ENCODE data around the gene PNPLA5.

PNPLA5 gene

DNA sequence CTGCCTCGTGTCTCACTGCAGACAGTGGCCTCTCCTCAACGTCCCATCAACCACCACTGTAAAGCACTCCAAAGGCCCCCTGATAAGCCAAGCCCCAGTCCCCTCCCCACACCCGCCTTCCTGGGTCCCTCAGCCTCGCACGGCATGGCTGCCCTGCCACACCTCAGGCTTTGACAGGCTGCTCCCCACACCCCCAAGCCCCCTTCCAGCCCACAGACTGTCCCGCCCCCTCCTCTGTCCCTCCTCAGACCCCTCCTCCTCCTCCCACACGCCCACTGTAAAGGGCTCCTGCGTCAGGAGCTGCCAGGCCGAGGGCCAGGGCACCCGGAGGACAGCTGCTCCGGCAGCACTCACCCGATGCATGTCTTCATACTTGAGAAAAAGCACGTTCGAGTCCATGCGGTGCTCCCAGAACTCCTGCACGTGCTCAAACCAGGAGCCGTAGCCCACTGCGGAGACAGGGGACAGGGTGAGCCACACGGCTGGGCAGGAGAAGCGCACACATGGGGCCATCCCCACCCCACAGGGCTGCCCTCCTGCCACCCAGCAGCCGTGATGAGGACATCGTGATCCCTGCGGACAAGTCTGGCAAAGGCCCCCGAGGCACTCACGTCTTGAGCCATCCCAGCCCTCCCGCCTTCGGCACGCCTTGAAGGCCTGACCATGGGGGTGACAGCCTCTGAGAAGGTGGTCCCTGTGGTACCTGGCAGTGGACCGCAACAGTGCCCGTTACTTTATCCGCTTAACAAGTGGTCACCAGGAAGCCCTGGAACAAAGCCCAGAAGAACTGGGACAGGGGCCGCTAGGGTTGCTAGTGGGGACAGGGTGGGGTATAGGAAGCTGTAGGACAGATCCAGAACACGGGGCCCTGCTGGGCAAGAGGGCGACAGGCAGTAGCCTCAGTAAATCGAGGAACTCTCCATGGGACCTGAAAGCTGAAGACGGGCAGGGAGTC is 58.2 kb downstream of the PNPLA5 start:
- no peak overlapping the region for H3K4me3 ChIP-seq (replicated peaks; ENCODE audit: insufficient read depth, low read length)
- DNase-seq (ENCODE audit: low read depth in 1 of 2, low spot score in 1 of 2) = no peak
- TF ChIP-seq, protein P1, sequence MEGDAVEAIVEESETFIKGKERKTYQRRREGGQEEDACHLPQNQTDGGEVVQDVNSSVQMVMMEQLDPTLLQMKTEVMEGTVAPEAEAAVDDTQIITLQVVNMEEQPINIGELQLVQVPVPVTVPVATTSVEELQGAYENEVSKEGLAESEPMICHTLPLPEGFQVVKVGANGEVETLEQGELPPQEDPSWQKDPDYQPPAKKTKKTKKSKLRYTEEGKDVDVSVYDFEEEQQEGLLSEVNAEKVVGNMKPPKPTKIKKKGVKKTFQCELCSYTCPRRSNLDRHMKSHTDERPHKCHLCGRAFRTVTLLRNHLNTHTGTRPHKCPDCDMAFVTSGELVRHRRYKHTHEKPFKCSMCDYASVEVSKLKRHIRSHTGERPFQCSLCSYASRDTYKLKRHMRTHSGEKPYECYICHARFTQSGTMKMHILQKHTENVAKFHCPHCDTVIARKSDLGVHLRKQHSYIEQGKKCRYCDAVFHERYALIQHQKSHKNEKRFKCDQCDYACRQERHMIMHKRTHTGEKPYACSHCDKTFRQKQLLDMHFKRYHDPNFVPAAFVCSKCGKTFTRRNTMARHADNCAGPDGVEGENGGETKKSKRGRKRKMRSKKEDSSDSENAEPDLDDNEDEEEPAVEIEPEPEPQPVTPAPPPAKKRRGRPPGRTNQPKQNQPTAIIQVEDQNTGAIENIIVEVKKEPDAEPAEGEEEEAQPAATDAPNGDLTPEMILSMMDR (IDR thresholded peaks at IDR 0.05; ENCODE audit: insufficient read depth, low read length) = no peak
- TF ChIP-seq POLR2AphosphoS5 (IDR thresholded peaks at IDR 0.05; ENCODE audit: low read depth) = no peak
- no peak for TF ChIP-seq GABPA (IDR thresholded peaks at IDR 0.05; ENCODE audit: low read depth)
- TF ChIP-seq SPI1 (IDR thresholded peaks at IDR 0.05; ENCODE audit: borderline replicate concordance, low read depth) = no peak
- no peak for TF ChIP-seq REST (IDR thresholded peaks at IDR 0.05; ENCODE audit: insufficient replicate concordance, low read depth)
- peaks cover 11% of the 10 kb centered on the region for H3K27me3 ChIP-seq (ENCODE audit: insufficient read depth, poor library complexity, severe bottlenecking)
- no peak overlapping the region for H3K27ac ChIP-seq (replicated peaks)

DNA sequence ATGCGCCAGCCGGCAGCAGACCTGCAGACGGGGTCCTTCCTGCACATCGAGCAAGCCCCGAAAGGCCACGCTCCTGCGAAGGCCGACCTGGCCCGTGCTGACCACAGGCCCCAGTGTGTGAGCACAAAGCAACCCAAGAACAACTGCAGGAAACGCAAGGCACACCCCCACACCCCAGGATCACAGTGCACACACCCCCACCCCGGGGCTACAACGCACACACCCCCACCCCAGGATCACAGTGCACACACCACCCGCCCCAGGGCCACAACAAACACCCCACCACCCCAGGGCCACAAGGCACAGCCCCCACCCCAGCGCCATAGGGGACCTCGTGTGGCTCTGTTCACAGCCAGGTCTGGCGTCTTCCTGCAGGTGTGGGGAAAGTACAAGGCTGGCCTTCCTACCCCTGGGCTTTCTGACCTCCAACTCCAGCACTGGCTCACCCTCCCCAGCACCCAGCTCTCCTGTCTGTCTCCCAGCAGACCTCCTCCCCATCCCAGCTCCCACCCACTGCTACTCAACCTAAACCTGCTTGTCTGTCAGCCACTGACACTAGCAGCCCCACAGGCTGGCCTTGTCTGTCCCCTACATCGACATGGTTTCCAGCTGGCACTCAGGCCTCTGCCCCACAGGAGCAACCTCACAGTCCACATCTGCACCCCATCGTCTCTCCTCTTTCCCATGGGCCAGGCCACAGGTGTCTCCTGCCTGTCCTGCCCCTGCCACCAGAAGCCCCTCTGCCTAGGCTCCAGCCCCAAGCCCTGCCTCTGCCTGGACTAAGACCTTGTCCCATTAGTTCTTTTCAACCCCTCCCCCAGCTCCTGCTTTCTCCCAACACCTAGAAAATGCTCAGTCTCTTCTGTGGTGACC is 59.2 kb downstream of the PNPLA5 start:
- TF ChIP-seq GABPA (IDR thresholded peaks at IDR 0.05; ENCODE audit: low read depth) (no peak), SPI1 (IDR thresholded peaks at IDR 0.05; ENCODE audit: borderline replicate concordance, low read depth) (no peak), POLR2AphosphoS5 (IDR thresholded peaks at IDR 0.05; ENCODE audit: low read depth) (no peak), REST (IDR thresholded peaks at IDR 0.05; ENCODE audit: insufficient replicate concordance, low read depth) (no peak)
- TF ChIP-seq, protein P1 (IDR thresholded peaks at IDR 0.05; ENCODE audit: insufficient read depth, low read length) = no peak
- Histone ChIP-seq H3K4me3 (replicated peaks; ENCODE audit: insufficient read depth, low read length) (no peak overlapping the region), H3K27me3 (ENCODE audit: insufficient read depth, poor library complexity, severe bottlenecking) (peaks cover 11% of the 10 kb centered on the region), H3K27ac (replicated peaks) (no peak overlapping the region)
- no peak for DNase-seq (ENCODE audit: low read depth in 1 of 2, low spot score in 1 of 2)

DNA sequence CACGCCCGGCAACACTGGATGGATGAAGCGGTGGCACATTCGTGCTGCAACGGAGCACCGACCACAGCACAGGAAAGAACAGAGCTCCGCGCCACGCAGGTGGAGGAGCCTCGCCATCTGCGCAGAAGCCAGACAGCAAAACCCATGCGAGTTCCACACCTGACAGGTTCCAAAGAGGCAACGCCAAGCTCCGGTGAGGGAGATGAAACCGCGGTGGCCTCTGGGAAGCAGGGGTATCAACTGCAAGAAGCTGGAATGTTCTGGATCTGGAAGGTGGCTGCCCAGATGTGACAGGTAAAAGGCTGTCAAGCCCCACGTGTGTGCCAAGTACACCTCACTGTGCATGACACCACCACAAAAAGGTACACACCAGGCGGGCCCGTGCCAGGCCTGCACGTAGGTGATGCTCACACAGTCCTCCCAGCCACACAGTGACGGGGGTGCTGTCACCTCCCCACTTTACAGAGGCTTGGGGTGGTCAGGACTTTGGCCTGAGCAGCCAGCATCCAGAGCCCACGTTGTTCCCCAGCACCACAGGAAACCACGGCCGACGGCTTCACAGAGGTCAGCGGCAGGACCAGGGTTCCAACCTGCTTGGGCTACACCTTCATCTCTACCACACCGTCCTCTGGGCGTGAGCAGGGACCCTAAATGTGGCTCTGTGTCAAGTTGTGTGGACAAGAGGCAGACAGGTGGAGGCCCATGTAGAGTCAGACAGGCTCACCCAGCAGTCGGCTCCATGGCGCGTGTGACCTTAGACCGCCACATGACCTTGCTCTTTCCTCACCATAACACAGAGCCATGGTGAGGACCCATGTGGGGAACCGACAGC is 60.0 kb downstream of the PNPLA5 start:
- Histone ChIP-seq H3K4me3 (replicated peaks; ENCODE audit: insufficient read depth, low read length) (no peak overlapping the region), H3K27ac (replicated peaks) (no peak overlapping the region), H3K27me3 (ENCODE audit: insufficient read depth, poor library complexity, severe bottlenecking) (peaks cover 11% of the 10 kb centered on the region)
- TF ChIP-seq POLR2AphosphoS5 (IDR thresholded peaks at IDR 0.05; ENCODE audit: low read depth) = no peak
- no peak for TF ChIP-seq SPI1 (IDR thresholded peaks at IDR 0.05; ENCODE audit: borderline replicate concordance, low read depth)
- TF ChIP-seq REST (IDR thresholded peaks at IDR 0.05; ENCODE audit: insufficient replicate concordance, low read depth) = no peak
- TF ChIP-seq GABPA (IDR thresholded peaks at IDR 0.05; ENCODE audit: low read depth) = no peak
- TF ChIP-seq, protein P1 (IDR thresholded peaks at IDR 0.05; ENCODE audit: insufficient read depth, low read length) = no peak
- DNase-seq (ENCODE audit: low read depth in 1 of 2, low spot score in 1 of 2) = no peak

All from HL-60 (cell line).